ENCODE measurements around the gene TBC1D28.
"Not testable (repeated sequence)": the region's sequence is repeated elsewhere in the genome, so short reads cannot be mapped to it uniquely, and the experiment has no call there.

Gene TBC1D28

GRCh38 chr17:18617613-18618012 lies 26.6 kb downstream of the TBC1D28 start:
- DNase-seq (ENCODE audit: low read depth in 4 of 4, low spot score in 1 of 4) = not testable (repeated sequence)

GRCh38 chr17:18613016-18613415 lies 31.2 kb downstream of the TBC1D28 start:
- not testable (repeated sequence) for DNase-seq (ENCODE audit: low read depth in 4 of 4, low spot score in 1 of 4)

- DNase-seq (ENCODE audit: low read depth in 4 of 4, low spot score in 1 of 4) = not testable (repeated sequence)
Measured at GRCh38 chr17:18593138-18593537, 51.1 kb downstream of the TBC1D28 start.

Data from stimulated activated CD4-positive, alpha-beta T cell treated with anti-CD3 and anti-CD28 coated beads, Interleukin-1b, Interleukin-23, amount 100 ng/mL, for 24 hours (primary cell).